ENCODE measurements around the gene EOLA1.
"Not testable (repeated sequence)": the region's sequence is repeated elsewhere in the genome, so short reads cannot be mapped to it uniquely, and the experiment has no call there.

The EOLA1 gene

DNA sequence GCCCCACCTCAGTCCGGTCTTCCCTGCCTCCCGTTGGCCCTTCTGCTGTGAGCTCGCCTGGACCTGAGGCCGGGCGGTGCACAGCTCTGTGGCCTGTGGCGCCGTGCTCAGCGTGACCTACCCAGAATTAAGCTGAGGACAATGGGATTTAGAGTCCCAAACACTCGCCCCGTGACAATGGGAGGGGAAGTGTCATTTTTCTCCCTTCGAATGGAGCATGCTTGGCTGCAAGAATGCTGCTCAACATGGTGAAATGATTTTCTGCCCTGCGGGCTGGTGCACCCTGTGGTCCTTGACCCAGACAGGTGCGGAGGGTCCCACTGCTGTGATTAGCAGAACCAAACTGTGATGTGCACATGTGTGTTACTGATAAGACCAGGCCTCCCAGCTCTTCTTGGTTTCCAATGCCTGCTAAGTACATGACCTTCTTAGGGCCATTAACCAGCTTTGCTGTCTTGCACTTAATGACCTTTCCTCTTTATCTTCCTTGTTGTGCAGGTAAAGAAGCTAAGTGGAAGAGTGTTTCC, 772 bp downstream of the EOLA1 start:
- no peak for DNase-seq (ENCODE audit: low read depth in 4 of 4, low spot score in 1 of 4)

DNA sequence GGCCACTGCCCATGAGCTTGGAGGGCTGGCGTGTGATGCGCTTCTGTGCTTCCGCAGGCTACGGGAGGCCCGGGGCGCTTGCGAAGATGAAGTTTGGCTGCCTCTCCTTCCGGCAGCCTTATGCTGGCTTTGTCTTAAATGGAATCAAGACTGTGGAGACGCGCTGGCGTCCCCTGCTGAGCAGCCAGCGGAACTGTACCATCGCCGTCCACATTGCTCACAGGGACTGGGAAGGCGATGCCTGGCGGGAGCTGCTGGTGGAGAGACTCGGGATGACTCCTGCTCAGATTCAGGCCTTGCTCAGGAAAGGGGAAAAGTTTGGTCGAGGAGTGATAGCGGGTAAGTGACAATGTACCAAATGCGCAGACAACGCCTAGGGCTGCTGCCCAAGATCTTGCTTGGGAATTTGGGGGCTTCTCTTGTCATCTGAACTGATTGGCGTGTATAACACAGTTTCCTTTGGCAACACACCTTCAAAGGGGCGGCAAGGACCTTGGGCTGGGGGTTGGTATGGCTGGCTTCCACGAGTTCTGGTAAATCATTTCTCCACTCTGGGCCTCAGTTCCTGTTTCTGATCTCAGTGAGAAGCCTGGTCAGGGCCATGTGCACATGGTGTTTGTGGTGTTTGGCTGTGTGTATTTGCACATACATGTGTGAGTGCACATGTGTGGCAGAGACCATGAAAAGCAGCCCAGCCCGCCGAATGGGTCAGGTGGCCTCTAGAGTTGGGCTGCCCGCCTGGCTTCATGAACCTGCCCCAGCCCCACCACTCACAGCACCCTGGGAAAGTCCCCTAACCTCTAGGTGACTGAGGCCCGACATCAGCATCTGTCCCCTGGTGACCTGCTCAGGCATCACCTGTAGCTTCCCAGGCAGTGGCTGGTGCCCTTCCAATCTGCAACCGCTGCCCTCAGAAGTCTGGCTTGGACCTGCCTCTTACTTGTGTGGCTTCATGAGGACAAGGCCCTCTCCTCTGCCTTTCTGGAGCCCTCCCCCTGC, 5.0 kb downstream of the EOLA1 start:
- DNase-seq (ENCODE audit: low read depth in 4 of 4, low spot score in 1 of 4), result not testable (repeated sequence)

- not testable (repeated sequence) for DNase-seq (ENCODE audit: low read depth in 4 of 4, low spot score in 1 of 4)
Observed at GRCh38 chrX:149546962-149547361, 6.2 kb downstream of the EOLA1 start.

- not testable (repeated sequence) for DNase-seq (ENCODE audit: low read depth in 4 of 4, low spot score in 1 of 4)
Observed at GRCh38 chrX:149547782-149548181, 7.0 kb downstream of the EOLA1 start.

DNA sequence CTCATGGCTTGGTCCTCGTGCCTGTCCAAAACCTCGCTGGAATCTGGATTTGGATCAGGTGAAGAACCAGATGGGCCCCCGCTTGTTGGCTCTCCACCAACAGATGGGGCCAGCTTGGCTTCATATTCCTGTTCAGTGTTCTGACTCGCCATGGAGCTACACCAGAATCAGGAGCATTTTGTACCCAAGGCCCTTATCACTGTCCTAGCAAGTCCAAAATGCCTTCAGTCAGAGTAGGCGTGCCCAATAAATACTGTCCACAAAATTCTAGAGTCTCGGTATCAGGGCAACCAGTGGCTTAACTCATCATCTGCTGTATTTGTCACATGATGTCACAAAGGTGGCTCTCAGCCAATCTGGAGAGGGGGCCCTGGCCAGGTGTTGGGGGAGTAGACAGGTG, 8.9 kb downstream of the EOLA1 start, which contains the start of gene HSFX3:
HSFX3 (minus strand) TSS at position 224 of the 400 bp plus-strand sequence; CDS start at position 152, 72 bp downstream.
- not testable (repeated sequence) for DNase-seq (ENCODE audit: low read depth in 4 of 4, low spot score in 1 of 4)

GRCh38 chrX:149550454-149550853, 9.6 kb downstream of the EOLA1 start:
- not testable (repeated sequence) for DNase-seq (ENCODE audit: low read depth in 4 of 4, low spot score in 1 of 4)

GRCh38 chrX:149551245-149551938, 10.6 kb downstream of the EOLA1 start:
- not testable (repeated sequence) for DNase-seq (ENCODE audit: low read depth in 4 of 4, low spot score in 1 of 4)

GRCh38 chrX:149551939-149552248, 11.1 kb downstream of the EOLA1 start:
- DNase-seq (ENCODE audit: low read depth in 4 of 4, low spot score in 1 of 4), result not testable (repeated sequence)

DNA sequence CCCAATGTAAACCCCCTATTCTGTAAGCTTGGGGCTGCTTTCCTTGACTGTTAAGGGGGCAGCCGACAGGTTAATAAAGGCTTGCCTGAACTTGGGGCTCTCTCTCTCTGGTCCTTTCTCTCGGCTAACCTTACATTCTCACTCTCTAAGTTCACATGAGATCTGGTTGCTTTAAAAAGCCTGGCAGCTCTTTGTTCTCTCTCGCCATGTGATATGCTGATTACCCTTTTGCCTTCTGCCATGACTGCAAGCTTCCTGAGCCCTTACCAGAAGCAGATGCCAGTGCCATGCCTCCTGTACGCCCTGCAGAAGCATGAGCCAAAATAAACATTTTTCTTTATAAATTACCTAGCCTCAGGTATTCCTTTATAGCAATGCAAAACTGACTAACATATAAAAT, 14.4 kb downstream of the EOLA1 start:
- not testable (repeated sequence) for DNase-seq (ENCODE audit: low read depth in 4 of 4, low spot score in 1 of 4)

- DNase-seq (ENCODE audit: low read depth in 4 of 4, low spot score in 1 of 4), result no peak
Observed at GRCh38 chrX:149563359-149563758, 22.5 kb downstream of the EOLA1 start.

DNA sequence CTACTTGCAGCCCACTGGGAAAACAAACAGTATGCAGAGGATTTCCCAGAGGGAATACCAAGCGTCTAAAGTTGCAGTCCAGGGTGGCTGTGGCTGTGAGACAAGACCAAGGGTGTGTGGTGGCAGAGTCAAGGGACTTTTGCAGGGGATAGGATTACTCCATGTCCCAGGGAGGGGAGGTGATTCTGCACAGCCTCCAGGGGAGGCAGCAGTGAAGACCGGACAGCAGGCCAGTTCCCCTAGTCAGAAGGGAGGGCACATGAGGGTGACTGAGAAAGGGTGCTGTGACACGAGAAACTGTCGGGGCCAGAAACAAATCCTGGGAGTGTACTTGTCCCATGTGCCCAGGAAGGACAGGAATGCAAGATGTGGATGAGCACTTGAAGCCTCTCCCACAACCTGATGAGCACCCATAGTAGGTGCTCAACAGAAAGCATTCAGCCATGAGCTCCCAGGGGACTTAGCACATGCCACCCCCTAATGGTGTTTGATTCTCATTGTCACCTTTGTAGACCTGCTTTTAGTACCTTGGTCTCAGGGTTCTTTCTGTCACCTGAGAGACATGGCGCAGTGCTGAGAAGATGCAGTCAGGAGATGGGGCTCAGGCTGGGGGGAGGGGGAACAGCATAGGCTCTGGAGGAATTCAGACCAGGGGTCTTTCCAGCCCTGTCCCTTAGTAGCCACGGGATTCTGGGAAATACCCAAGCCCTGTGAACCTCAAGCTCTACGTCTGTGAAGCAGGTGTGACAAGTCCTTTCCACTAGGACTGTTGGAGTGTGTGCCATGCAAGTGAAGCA, 27.0 kb downstream of the EOLA1 start:
- no peak for DNase-seq (ENCODE audit: low read depth in 4 of 4, low spot score in 1 of 4)

DNA sequence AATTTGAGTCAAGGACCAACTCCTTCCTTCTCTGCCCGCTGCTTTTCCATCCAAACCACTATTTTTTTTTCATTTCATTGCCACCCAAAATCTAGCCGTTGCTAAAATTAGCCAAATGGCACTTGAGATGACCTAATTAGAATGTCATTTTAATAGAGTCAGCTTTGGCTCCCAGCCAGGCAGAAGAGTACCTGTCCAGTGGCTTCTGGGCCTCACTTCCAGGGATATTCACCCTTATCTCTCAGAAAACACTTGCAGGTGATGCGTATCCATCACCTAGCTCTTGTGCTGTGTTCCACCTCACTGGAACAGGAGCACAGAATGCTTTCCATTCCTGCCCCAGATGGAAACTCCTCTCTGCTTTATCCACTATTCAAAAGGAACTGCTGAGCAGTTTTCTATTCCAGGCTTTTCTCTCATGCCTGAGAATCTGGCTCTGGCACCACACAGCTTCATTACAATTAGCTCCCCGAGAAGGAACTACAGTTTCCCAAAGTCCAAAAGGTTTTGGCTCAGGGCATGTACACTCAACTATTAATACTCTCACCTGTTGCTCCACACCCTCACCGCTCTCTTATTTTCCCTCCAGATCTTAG, 28.0 kb downstream of the EOLA1 start:
- no peak for DNase-seq (ENCODE audit: low read depth in 4 of 4, low spot score in 1 of 4)

- no peak for DNase-seq (ENCODE audit: low read depth in 4 of 4, low spot score in 1 of 4)
Observed at GRCh38 chrX:149569770-149570169, 29.0 kb downstream of the EOLA1 start.

DNA sequence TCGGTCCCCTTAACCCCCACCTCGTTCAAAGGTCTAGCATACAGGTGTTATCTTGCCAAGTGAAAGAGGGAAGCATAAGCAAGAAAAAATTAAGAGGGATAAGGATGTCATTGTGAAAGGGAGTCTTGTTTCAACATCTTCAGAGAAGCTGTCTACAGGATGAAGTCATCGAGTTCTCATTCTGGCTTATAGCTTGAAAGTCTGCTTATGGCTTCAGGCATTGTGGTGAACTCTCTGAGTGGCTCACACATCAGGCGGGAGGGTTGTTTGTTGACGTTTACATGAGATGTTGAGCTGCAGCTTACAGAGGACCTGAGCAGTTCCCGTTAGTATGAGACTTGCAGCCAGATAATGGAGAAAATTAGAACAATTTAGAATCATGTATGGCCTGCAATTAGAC, 29.9 kb downstream of the EOLA1 start:
- DNase-seq (ENCODE audit: low read depth in 4 of 4, low spot score in 1 of 4), result no peak

- DNase-seq (ENCODE audit: low read depth in 4 of 4, low spot score in 1 of 4), result no peak
Observed at GRCh38 chrX:149571770-149572169, 31.0 kb downstream of the EOLA1 start.

- no peak for DNase-seq (ENCODE audit: low read depth in 4 of 4, low spot score in 1 of 4)
Observed at GRCh38 chrX:149572743-149573142, 31.9 kb downstream of the EOLA1 start.

- DNase-seq (ENCODE audit: low read depth in 4 of 4, low spot score in 1 of 4), result not testable (repeated sequence)
Observed at GRCh38 chrX:149573456-149573855, 32.6 kb downstream of the EOLA1 start.

GRCh38 chrX:149585631-149586030, 44.8 kb downstream of the EOLA1 start:
- DNase-seq (ENCODE audit: low read depth in 4 of 4, low spot score in 1 of 4), result not testable (repeated sequence)

DNA sequence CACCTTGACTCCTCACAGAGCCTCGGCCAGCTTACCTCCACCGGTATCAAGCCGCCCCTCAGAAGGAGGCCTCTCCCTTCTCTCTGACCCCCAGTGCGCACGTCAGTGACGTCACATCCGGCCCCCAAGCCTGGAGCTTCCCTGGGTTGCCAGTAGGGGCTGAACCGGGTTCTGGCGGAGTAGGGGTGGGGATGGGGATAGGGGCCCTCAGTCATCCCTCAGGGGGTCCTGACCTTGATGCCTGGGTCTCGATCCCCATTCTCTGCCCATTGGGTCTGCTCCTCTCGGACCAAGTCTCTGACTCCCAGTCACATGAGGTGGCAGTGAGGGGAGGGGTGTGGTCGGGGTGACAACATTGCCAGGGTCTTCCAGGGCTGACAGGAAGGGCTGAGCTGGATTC, 46.5 kb downstream of the EOLA1 start, which contains the start of gene MAGEA9B:
MAGEA9B (minus strand) TSS at position 101 of the 400 bp plus-strand sequence. CDS start 4,280 bp downstream, outside the sequence.
- DNase-seq (ENCODE audit: low read depth in 4 of 4, low spot score in 1 of 4), result not testable (repeated sequence)

DNA sequence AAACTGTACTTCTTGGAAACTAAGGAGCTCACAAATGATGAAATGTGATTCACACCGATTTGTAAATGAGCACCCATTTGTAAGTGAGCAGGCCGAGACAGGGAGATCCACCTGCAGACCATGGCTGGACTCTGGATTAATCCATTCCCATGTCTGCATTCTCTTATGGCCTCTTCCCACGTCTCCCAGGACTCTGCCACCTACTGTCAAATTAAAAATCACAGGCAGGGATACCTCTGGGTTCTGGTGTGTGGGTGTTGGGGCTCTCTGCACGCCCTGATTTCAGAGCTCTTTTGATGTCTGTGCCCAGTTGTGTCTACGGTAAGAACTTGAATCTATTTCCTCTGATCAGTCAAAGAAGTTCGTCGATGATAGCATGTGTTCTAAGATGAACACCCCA, 50.2 kb downstream of the EOLA1 start:
- DNase-seq (ENCODE audit: low read depth in 4 of 4, low spot score in 1 of 4), result not testable (repeated sequence)

Data from stimulated activated CD4-positive, alpha-beta T cell treated with anti-CD3 and anti-CD28 coated beads, Interleukin-1b, Interleukin-23, amount 100 ng/mL, for 24 hours (primary cell).